Tibial nerve (tissue), 4 donors: Measurements from ENCODE around the gene FERMT3. TPM values are rescaled to one million over a fixed set of nuclear protein-coding genes. Genes with fewer than 3 reads are reported as not detected.

Source experiments
- DNase-seq, 2 donors: peaks; one replicate each; pipeline ENCODE4 v3.0.0-alpha.2; 2019; ENCODE audit warnings: low spot score in 2 of 2
- H3K27ac ChIP-seq, 4 donors: fragments of 200-600 bp; sonication (generic) in 3 of 4; one replicate each; pipeline ENCODE4 v1.5.1; 2017 to 2019; ENCODE audit warnings: mild to moderate bottlenecking in 1 of 4
- H3K27me3 ChIP-seq, 2 donors: fragments of 200-600 bp; sonication (generic) in 1 of 2; one replicate each; pipeline versions ENCODE4 v1.5.1 to v1.6.0; 2017 to 2019
- H3K36me3 ChIP-seq, 3 donors: fragments of 200-600 bp; sonication (generic); one replicate each; pipeline ENCODE4 v1.5.1; 2018 to 2019
- H3K4me1 ChIP-seq, 4 donors: fragments of 200-600 bp; sonication (generic) in 3 of 4; one replicate each; pipeline ENCODE4 v1.5.1; 2017 to 2019
- H3K4me3 ChIP-seq, 4 donors: fragments of 200-600 bp; sonication (generic) in 3 of 4; one replicate each; pipeline ENCODE4 v1.5.1; 2017 to 2019; ENCODE audit warnings: mild to moderate bottlenecking in 1 of 4, moderate library complexity in 1 of 4
- H3K9me3 ChIP-seq, 4 donors: fragments of 200-600 bp; sonication (generic) in 3 of 4; one replicate each; pipeline ENCODE4 v1.5.1; 2017 to 2019
- CTCF ChIP-seq, 5 experiments: fragments of 200-600 bp in 3 of 5; fragments of 450-650 bp in 2 of 5; sonication (generic) in 3 of 5; IDR thresholded peaks; one replicate each; pipeline ENCODE4 v1.5.1; 2016 to 2019; ENCODE audit warnings: antibody characterized with exemption in 5 of 5, mild to moderate bottlenecking in 3 of 5, moderate library complexity in 2 of 5
- EP300 ChIP-seq, 2 donors: sonication (generic); formaldehyde crosslinking; IDR thresholded peaks; one replicate each; pipeline ENCODE4 v1.6.1; 2017; ENCODE audit warnings: antibody characterized with exemption in 2 of 2, mild to moderate bottlenecking in 1 of 2
- POLR2A ChIP-seq, 2 donors: fragments of 450-650 bp; IDR thresholded peaks; one replicate each; pipeline ENCODE4 v1.6.1; 2017; ENCODE audit warnings: antibody characterized with exemption in 2 of 2, mild to moderate bottlenecking in 2 of 2, moderate library complexity in 2 of 2
- WGBS, 2 donors: methylation state at CpG; one replicate each; pipeline ENCODE4 v1.1.5; 2018; 5-methylcytosine and 5-hydroxymethylcytosine counted together
- total RNA-seq, 4 donors: library from RNA; depleted of rRNA; stranded (reverse); fragments of >200 nt; gene quantifications; one replicate each; pipeline ENCODE4 v1.1.0, GENCODE V29; 2016

Gene FERMT3
- total RNA-seq, 4 donors from 2014 or later: 17.2 to 83.1 (median 29.6) TPM

- H3K27ac ChIP-seq: no peak overlapping the region
- H3K27me3 ChIP-seq: no peaks in the 10 kb centered on the region
- WGBS, 2 donors: 91 to 92% methylated on average over 34 to 36 of the region's 42 CpGs
- TF ChIP-seq EP300 (IDR thresholded peaks at IDR 0.05) (no peak), POLR2A (IDR thresholded peaks at IDR 0.05) (no peak), CTCF (IDR thresholded peaks at IDR 0.05) (no peak)
- DNase-seq: no peak
- no peak overlapping the region for H3K4me3 ChIP-seq
- H3K9me3 ChIP-seq: no peaks in the 10 kb centered on the region
- H3K36me3 ChIP-seq: peaks cover 0 to 97% (median 6%) of the 10 kb centered on the region in 3 donors
- peaks cover 0 to 8% (median 5%) of the 10 kb centered on the region in 4 donors for H3K4me1 ChIP-seq
Measured at GRCh38 chr11:64262271-64263002, 55.9 kb downstream of the FERMT3 start.

- DNase-seq: no peak
- 69 to 72% methylated on average over 16 to 28 of the region's 29 CpGs for WGBS, 2 donors
- no peak overlapping the region for H3K27ac ChIP-seq
- no peak overlapping the region for H3K4me3 ChIP-seq
- peaks cover 0 to 17% (median 13%) of the 10 kb centered on the region in 4 donors for H3K4me1 ChIP-seq
- H3K9me3 ChIP-seq: no peaks in the 10 kb centered on the region
- TF ChIP-seq CTCF (IDR thresholded peaks at IDR 0.05) (no peak), EP300 (IDR thresholded peaks at IDR 0.05) (no peak), POLR2A (IDR thresholded peaks at IDR 0.05) (no peak)
- H3K36me3 ChIP-seq: peaks cover 0 to 89% (median 6%) of the 10 kb centered on the region in 3 donors
- no peaks in the 10 kb centered on the region for H3K27me3 ChIP-seq
Measured at GRCh38 chr11:64263021-64263946, 56.8 kb downstream of the FERMT3 start.

- DNase-seq: no peak
- H3K36me3 ChIP-seq: peaks cover 0 to 82% (median 3%) of the 10 kb centered on the region in 3 donors
- H3K27me3 ChIP-seq: no peaks in the 10 kb centered on the region
- H3K27ac ChIP-seq: no peak overlapping the region
- no peak overlapping the region for H3K4me3 ChIP-seq
- TF ChIP-seq EP300 (IDR thresholded peaks at IDR 0.05): no peak
- TF ChIP-seq CTCF (IDR thresholded peaks at IDR 0.05): no peak
- no peak for TF ChIP-seq POLR2A (IDR thresholded peaks at IDR 0.05)
- H3K9me3 ChIP-seq: no peaks in the 10 kb centered on the region
- 79 to 87% methylated on average over 8 of the region's 8 CpGs for WGBS, 2 donors
- peaks cover 0 to 23% (median 20%) of the 10 kb centered on the region in 4 donors for H3K4me1 ChIP-seq
Measured at GRCh38 chr11:64263947-64264317, 57.4 kb downstream of the FERMT3 start.

- Histone ChIP-seq H3K4me3 (no peak overlapping the region), H3K4me1 (peaks cover 0 to 27% (median 21%) of the 10 kb centered on the region in 4 donors), H3K9me3 (no peaks in the 10 kb centered on the region), H3K27me3 (no peaks in the 10 kb centered on the region), H3K27ac (no peak overlapping the region), H3K36me3 (peaks cover 0 to 78% (median 0%) of the 10 kb centered on the region in 3 donors)
- 83 to 89% methylated on average over 10 of the region's 10 CpGs for WGBS, 2 donors
- DNase-seq: no peak
- no peak for TF ChIP-seq CTCF (IDR thresholded peaks at IDR 0.05)
- TF ChIP-seq EP300 (IDR thresholded peaks at IDR 0.05): no peak
- TF ChIP-seq POLR2A (IDR thresholded peaks at IDR 0.05): no peak
Measured at GRCh38 chr11:64264371-64264852, 57.9 kb downstream of the FERMT3 start.
